H1 (cell line): ENCODE results near the gene SLC6A7. TPM values are rescaled to one million over a fixed set of nuclear protein-coding genes. Genes with fewer than 3 reads are reported as not detected.

Source experiments
- CTCF ChIA-PET: fragments of 300-600 bp; sonication (Branson Sonifier 250); formaldehyde crosslinking; loops from one replicate; lab custom pipeline; 2021; ENCODE audit not compliant: partially characterized antibody; lab: Charles Lee
- POLR2A ChIA-PET: fragments of 300-600 bp; sonication (Branson Sonifier 250); formaldehyde crosslinking; loops from one replicate; lab custom pipeline; 2021; ENCODE audit warnings: inconsistent platforms; ENCODE audit not compliant: partially characterized antibody; lab: Charles Lee
- DNase-seq, 2 experiments: peaks; one replicate each; pipeline versions ENCODE4 v3.0.0 to v3.0.0-alpha.2; 2010 to 2022; ENCODE audit warnings: low spot score in 2 of 2, low read depth in 1 of 2, mixed read lengths in 1 of 2
- FAIRE-seq: peaks from 2 replicates; lab custom pipeline; 2011; peaks lifted over from hg19 to GRCh38; lab: Jason Lieb, UNC
- H2AFZ ChIP-seq: 2 replicates; pipeline ENCODE4 v1.8.1; 2012; ENCODE audit warnings: low read length, inconsistent platforms
- H2AK5ac ChIP-seq: 2 replicates; pipeline ENCODE4 v1.6.1; 2013; ENCODE audit warnings: low read depth, low read length
- H2BK120ac ChIP-seq: replicated peaks from 2 replicates; pipeline ENCODE3; 2013; ENCODE audit warnings: low read depth, low read length, inconsistent platforms
- H2BK12ac ChIP-seq: 2 replicates; pipeline ENCODE4 v1.6.1; 2013; ENCODE audit warnings: low read depth, low read length
- H2BK15ac ChIP-seq: 2 replicates; pipeline ENCODE4 v1.6.1; 2013; ENCODE audit warnings: low read length
- H2BK20ac ChIP-seq: 2 replicates; pipeline ENCODE4 v1.6.1; 2013; ENCODE audit warnings: low read length
- H2BK5ac ChIP-seq: 2 replicates; pipeline ENCODE4 v1.6.1; 2013; ENCODE audit warnings: low read depth, low read length
- H3K14ac ChIP-seq: 2 replicates; pipeline ENCODE4 v1.6.1; 2013; ENCODE audit warnings: inconsistent platforms; ENCODE audit not compliant: insufficient read length
- H3K18ac ChIP-seq: 2 replicates; pipeline ENCODE4 v1.6.1; 2013; ENCODE audit warnings: low read length; ENCODE audit errors: extremely low read depth
- H3K23ac ChIP-seq: 2 replicates; pipeline ENCODE4 v1.6.1; 2013; ENCODE audit warnings: inconsistent platforms; ENCODE audit not compliant: insufficient read length
- H3K23me2 ChIP-seq: 2 replicates; pipeline ENCODE4 v1.6.1; 2013; ENCODE audit warnings: low read depth, low read length
- H3K27ac ChIP-seq: 2 replicates; pipeline ENCODE4 v1.6.1; 2011; ENCODE audit warnings: low read depth, low read length, inconsistent platforms
- H3K27me3 ChIP-seq, 4 experiments: replicated peaks in 1 of 4; 1 replicate in 1 of 4; 2 replicates in 3 of 4; pipeline versions ENCODE4 v1.6.1 to v1.8.1; 2011 to 2013; ENCODE audit warnings: low read length in 3 of 4, mild to moderate bottlenecking in 3 of 4, inconsistent platforms in 2 of 4, mixed read lengths in 2 of 4, moderate library complexity in 1 of 4; ENCODE audit not compliant: control insufficient read depth in 3 of 4, insufficient read depth in 3 of 4; ENCODE audit errors: extremely low read depth in 1 of 4
- H3K36me3 ChIP-seq, 4 experiments: 2 replicates each; pipeline versions ENCODE4 v1.6.1 to v1.8.1; 2011 to 2013; ENCODE audit warnings: mild to moderate bottlenecking in 4 of 4, low read length in 3 of 4, moderate library complexity in 2 of 4, control low read depth in 1 of 4, inconsistent platforms in 1 of 4; ENCODE audit not compliant: insufficient read depth in 4 of 4, control insufficient read depth in 2 of 4
- H3K4ac ChIP-seq: replicated peaks from 2 replicates; pipeline ENCODE3; 2013; ENCODE audit warnings: low read length, low read depth, mixed read lengths, inconsistent platforms; ENCODE audit not compliant: insufficient read length
- H3K4me1 ChIP-seq, 4 experiments: replicated peaks in 1 of 4; 1 replicate in 1 of 4; 2 replicates in 3 of 4; pipeline versions ENCODE4 v1.6.1 to v1.8.1; 2011 to 2013; ENCODE audit warnings: low read length in 3 of 4, inconsistent platforms in 2 of 4, mixed read lengths in 1 of 4; ENCODE audit not compliant: insufficient read depth in 4 of 4, control insufficient read depth in 3 of 4
- H3K4me2 ChIP-seq, 2 experiments: 2 replicates each; pipeline versions ENCODE4 v1.6.1 to v1.8.1; 2011 to 2013; ENCODE audit warnings: low read depth in 2 of 2, low read length in 2 of 2, control low read depth in 1 of 2, inconsistent platforms in 1 of 2, mild to moderate bottlenecking in 1 of 2; ENCODE audit not compliant: insufficient read depth in 1 of 2
- H3K4me3 ChIP-seq, 4 experiments: fragments of 200-600, 300-600 bp in 1 of 4; sonication (generic), shearing (Covaris generic), sonication (Bioruptor Twin) in 1 of 4; 2 replicates each; pipeline versions ENCODE4 v1.5.1 to v1.8.1; 2011 to 2016; ENCODE audit warnings: low read length in 4 of 4, low read depth in 3 of 4, control low read depth in 2 of 4, inconsistent platforms in 2 of 4, mild to moderate bottlenecking in 2 of 4, mixed read lengths in 1 of 4, moderate library complexity in 1 of 4; ENCODE audit not compliant: insufficient read depth in 2 of 4; ENCODE audit errors: extremely low read depth in 1 of 4
- H3K56ac ChIP-seq: replicated peaks from 2 replicates; pipeline ENCODE3; 2013; ENCODE audit warnings: low read depth, mild to moderate bottlenecking, mixed read lengths, low read length, inconsistent platforms; ENCODE audit not compliant: insufficient read length
- H3K79me1 ChIP-seq: 2 replicates; pipeline ENCODE4 v1.6.1; 2013; ENCODE audit warnings: low read depth, low read length, control low read depth
- H3K79me2 ChIP-seq, 2 experiments: 2 replicates each; pipeline versions ENCODE4 v1.6.1 to v1.8.1; 2012 to 2013; ENCODE audit warnings: low read length in 2 of 2, mild to moderate bottlenecking in 2 of 2, inconsistent platforms in 1 of 2; ENCODE audit not compliant: insufficient read depth in 2 of 2, control insufficient read depth in 1 of 2
- H3K9ac ChIP-seq, 4 experiments: replicated peaks in 1 of 4; 1 replicate in 1 of 4; 2 replicates in 3 of 4; pipeline versions ENCODE4 v1.6.1 to v1.8.1; 2011 to 2013; ENCODE audit warnings: low read depth in 3 of 4, low read length in 3 of 4, control low read depth in 2 of 4, mild to moderate bottlenecking in 2 of 4, moderate library complexity in 2 of 4, inconsistent platforms in 1 of 4; ENCODE audit errors: extremely low read depth in 1 of 4
- H3K9me3 ChIP-seq, 2 experiments: 2 replicates each; pipeline versions ENCODE4 v1.6.1 to v1.8.1; 2012 to 2013; ENCODE audit warnings: mild to moderate bottlenecking in 2 of 2, moderate library complexity in 2 of 2, control low read depth in 1 of 2, inconsistent platforms in 1 of 2, low read depth in 1 of 2, low read length in 1 of 2, mixed read lengths in 1 of 2; ENCODE audit not compliant: insufficient read depth in 2 of 2
- H4K20me1 ChIP-seq, 2 experiments: replicated peaks in 1 of 2; 2 replicates each; pipeline versions ENCODE3 to v1.8.1; 2011 to 2013; ENCODE audit warnings: inconsistent platforms in 2 of 2, low read length in 2 of 2, mild to moderate bottlenecking in 1 of 2; ENCODE audit not compliant: insufficient read depth in 2 of 2, control insufficient read depth in 1 of 2
- H4K5ac ChIP-seq: 2 replicates; pipeline ENCODE4 v1.6.1; 2013; ENCODE audit warnings: low read length, low read depth, mixed read lengths, inconsistent platforms; ENCODE audit not compliant: insufficient read length
- H4K8ac ChIP-seq: 2 replicates; pipeline ENCODE4 v1.8.0; 2013; ENCODE audit warnings: mild to moderate bottlenecking, moderate library complexity, low read length, inconsistent platforms; ENCODE audit not compliant: insufficient read depth; ENCODE audit errors: extremely low read depth
- H4K91ac ChIP-seq: replicated peaks from 2 replicates; pipeline ENCODE3; 2013; ENCODE audit warnings: low read length, mixed read lengths, inconsistent platforms; ENCODE audit not compliant: insufficient read length
- ASH2L ChIP-seq: fragments of 200-600, 300-600 bp; sonication (generic); IDR thresholded peaks from one replicate; pipeline ENCODE4 v1.7.1; 2017; ENCODE audit warnings: low read length
- EGR1 ChIP-seq: IDR thresholded peaks from 2 replicates; pipeline ENCODE4 v1.6.1; 2011; ENCODE audit warnings: low read depth, low read length, borderline replicate concordance
- FOSL1 ChIP-seq: IDR thresholded peaks from 2 replicates; pipeline ENCODE4 v1.6.1; 2011; ENCODE audit warnings: mild to moderate bottlenecking, low read depth, low read length, moderate library complexity; ENCODE audit not compliant: insufficient read depth
- GABPA ChIP-seq: IDR thresholded peaks from 2 replicates; pipeline ENCODE4 v1.6.1; 2011; ENCODE audit warnings: mild to moderate bottlenecking, low read length, moderate library complexity, borderline replicate concordance; ENCODE audit not compliant: insufficient read depth
- HDAC2 ChIP-seq, 2 experiments: fragments of 300-600 bp in 1 of 2; sonication (generic) in 1 of 2; IDR thresholded peaks; 2 replicates each; pipeline ENCODE4 v1.6.1; 2011 to 2012; ENCODE audit warnings: low read depth in 2 of 2, low read length in 2 of 2, mild to moderate bottlenecking in 2 of 2, moderate library complexity in 2 of 2, borderline replicate concordance in 1 of 2, inconsistent platforms in 1 of 2
- NANOG ChIP-seq: IDR thresholded peaks from 2 replicates; pipeline ENCODE4 v1.6.1; 2011; ENCODE audit warnings: low read length, low read depth, mild to moderate bottlenecking, inconsistent platforms; ENCODE audit not compliant: insufficient read depth, poor library complexity, severe bottlenecking
- POLR2AphosphoS5 ChIP-seq: IDR thresholded peaks from 2 replicates; pipeline ENCODE4 v1.6.1; 2011; ENCODE audit warnings: low read depth, low read length
- RAD21 ChIP-seq, 2 experiments: IDR thresholded peaks in 1 of 2; conservative IDR thresholded peaks in 1 of 2; 2 replicates each; pipeline ENCODE4 v1.6.1; 2011; ENCODE audit warnings: low read depth in 2 of 2, low read length in 2 of 2, improper control_type of control experiment in 1 of 2, inconsistent platforms in 1 of 2, mild to moderate bottlenecking in 1 of 2, moderate library complexity in 1 of 2
- TAF7 ChIP-seq: optimal IDR thresholded peaks from 2 replicates; pipeline ENCODE3; 2011; ENCODE audit warnings: low read depth, mild to moderate bottlenecking, inconsistent platforms, low read length, moderate library complexity, borderline replicate concordance
- TBP ChIP-seq: IDR thresholded peaks from 2 replicates; pipeline ENCODE4 v1.6.1; 2011; ENCODE audit warnings: low read depth, low read length, improper control_type of control experiment
- ZNF274 ChIP-seq: IDR thresholded peaks from 2 replicates; pipeline ENCODE4 v1.7.0; 2012; ENCODE audit warnings: low read length, borderline replicate concordance; ENCODE audit errors: extremely low read depth
- polyA plus RNA-seq, 7 experiments: library from polyadenylated mRNA; depleted of rRNA in 3 of 7; stranded (reverse) in 5 of 7; unstranded in 2 of 7; fragments of >200 nt in 5 of 7; fragments of 200-250 nt in 2 of 7; gene quantifications; 1 replicate in 5 of 7; 2 replicates in 1 of 7; 4 replicates in 1 of 7; pipeline versions ENCODE4 v1.2.1 to v1.2.3, GENCODE V29; 2011 to 2013; ENCODE audit warnings: missing spikeins in 2 of 7, mixed read lengths in 2 of 7
- total RNA-seq: library from RNA; stranded (reverse); fragmentation: NEBNext Ultra II Directional; extraction: Animal tissue kit (Norgen Biotek cat#: 25700); gene quantifications from 2 replicates; pipeline ENCODE4 v1.2.1, GENCODE V29; 2021
- TF ChIP-seq, protein P1 (sequence below): IDR thresholded peaks from 2 replicates; pipeline ENCODE4 v1.6.1; 2012; ENCODE audit warnings: inconsistent platforms
- TF ChIP-seq, protein P2 (sequence below): IDR thresholded peaks from 2 replicates; pipeline ENCODE4 v1.6.1; 2011; ENCODE audit warnings: low read depth, mild to moderate bottlenecking, low read length; ENCODE audit not compliant: insufficient read depth

SLC6A7 gene
- total and polyA plus RNA-seq, 2 of the 8 experiments (the other 6 are each of a cell fraction or from before 2014, with no cell fraction given): 0.07 to 0.12 TPM

DNA sequence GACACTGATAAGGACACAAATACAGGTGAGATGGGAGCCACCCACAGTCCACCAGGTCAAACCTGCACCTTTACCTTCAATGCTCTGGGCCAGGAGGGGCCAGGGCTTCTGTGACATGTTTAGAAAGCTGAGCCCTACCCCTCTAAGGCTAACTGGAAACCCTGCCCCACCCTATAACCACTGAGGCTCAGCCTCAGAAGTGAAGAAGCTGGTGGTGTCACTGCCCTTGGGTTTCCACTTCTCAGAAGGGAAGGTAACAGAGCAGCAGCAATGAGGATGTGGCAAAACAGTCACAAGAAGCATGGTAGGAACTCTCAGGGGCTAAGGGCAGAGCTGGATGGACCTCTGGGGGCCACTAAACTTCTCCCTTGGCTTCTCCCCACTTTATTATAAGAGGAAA, 40.2 kb upstream of the SLC6A7 start:
- Histone ChIP-seq H3K4me3 (no peak overlapping the region), H3K36me3 (no peaks in the 10 kb centered on the region), H4K8ac (no peak overlapping the region), H3K23me2 (no peaks in the 10 kb centered on the region), H2BK120ac (no peak overlapping the region), H2BK20ac (no peak overlapping the region), H3K79me1 (no peaks in the 10 kb centered on the region; the same call in 1 of the 2 replicates), H3K79me2 (no peaks in the 10 kb centered on the region), H3K4me2 (no peak overlapping the region), H2AK5ac (no peak overlapping the region), H3K56ac (no peak overlapping the region), H4K5ac (no peak overlapping the region), H3K9ac (no peak overlapping the region), H3K9me3 (no peaks in the 10 kb centered on the region), H2BK5ac (no peak overlapping the region), H2BK12ac (no peak overlapping the region), H3K27ac (no peak overlapping the region), H2BK15ac (no peak overlapping the region), H2AFZ (no peak overlapping the region), H3K27me3 (no peaks in the 10 kb centered on the region; a peak in 1 of 7 replicates), H3K4me1 (peaks cover 4 to 14% (median 6%) of the 10 kb centered on the region in 4 experiments), H3K18ac (no peak overlapping the region), H3K4ac (no peak overlapping the region), H3K23ac (no peak overlapping the region), H4K20me1 (no peaks in the 10 kb centered on the region), H4K91ac (no peak overlapping the region), H3K14ac (no peak overlapping the region)
- ChIA-PET POLR2A (interaction anchor here (1.9 kb wide), 1 partner anchor 10 kb away, joined by 9 read pairs; no protein-coding TSS in a partner anchor), CTCF (interaction anchor here (1.1 to 4.0 kb wide), 6 partner anchors 9 to 27 kb away, joined by 3 to 17 read pairs (median 6); no protein-coding TSS in a partner anchor)
- DNase-seq (no peak), FAIRE-seq (no peak)
- TF ChIP-seq, protein P1, sequence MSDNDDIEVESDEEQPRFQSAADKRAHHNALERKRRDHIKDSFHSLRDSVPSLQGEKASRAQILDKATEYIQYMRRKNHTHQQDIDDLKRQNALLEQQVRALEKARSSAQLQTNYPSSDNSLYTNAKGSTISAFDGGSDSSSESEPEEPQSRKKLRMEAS: no peak
- TF ChIP-seq TAF7: no peak
- TF ChIP-seq NANOG: no peak
- no peak for TF ChIP-seq HDAC2 (IDR thresholded peaks at IDR 0.05; ENCODE audit: borderline replicate concordance in 1 of 2, low read depth in 2 of 2, low read length in 2 of 2)
- TF ChIP-seq GABPA: no peak
- TF ChIP-seq ASH2L: no peak
- TF ChIP-seq, protein P2, sequence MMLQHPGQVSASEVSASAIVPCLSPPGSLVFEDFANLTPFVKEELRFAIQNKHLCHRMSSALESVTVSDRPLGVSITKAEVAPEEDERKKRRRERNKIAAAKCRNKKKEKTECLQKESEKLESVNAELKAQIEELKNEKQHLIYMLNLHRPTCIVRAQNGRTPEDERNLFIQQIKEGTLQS: no peak
- no peak for TF ChIP-seq FOSL1
- TF ChIP-seq EGR1: no peak
- TF ChIP-seq ZNF274: no peak
- no peak for TF ChIP-seq RAD21 (IDR thresholded peaks at IDR 0.05 in 1 of 2, conservative IDR thresholded peaks at IDR 0.05 in 1 of 2; ENCODE audit: low read depth in 2 of 2, low read length in 2 of 2)
- no peak for TF ChIP-seq TBP
- no peak for TF ChIP-seq POLR2AphosphoS5
